GM19193 (cell line): ENCODE data around the gene NAP1L3.

Source experiments
- POLR2A ChIP-seq: IDR thresholded peaks from 4 replicates; pipeline ENCODE4 v1.6.1; 2011; ENCODE audit not compliant: insufficient read depth, insufficient read length; ENCODE audit errors: extremely low read depth

Gene NAP1L3

DNA sequence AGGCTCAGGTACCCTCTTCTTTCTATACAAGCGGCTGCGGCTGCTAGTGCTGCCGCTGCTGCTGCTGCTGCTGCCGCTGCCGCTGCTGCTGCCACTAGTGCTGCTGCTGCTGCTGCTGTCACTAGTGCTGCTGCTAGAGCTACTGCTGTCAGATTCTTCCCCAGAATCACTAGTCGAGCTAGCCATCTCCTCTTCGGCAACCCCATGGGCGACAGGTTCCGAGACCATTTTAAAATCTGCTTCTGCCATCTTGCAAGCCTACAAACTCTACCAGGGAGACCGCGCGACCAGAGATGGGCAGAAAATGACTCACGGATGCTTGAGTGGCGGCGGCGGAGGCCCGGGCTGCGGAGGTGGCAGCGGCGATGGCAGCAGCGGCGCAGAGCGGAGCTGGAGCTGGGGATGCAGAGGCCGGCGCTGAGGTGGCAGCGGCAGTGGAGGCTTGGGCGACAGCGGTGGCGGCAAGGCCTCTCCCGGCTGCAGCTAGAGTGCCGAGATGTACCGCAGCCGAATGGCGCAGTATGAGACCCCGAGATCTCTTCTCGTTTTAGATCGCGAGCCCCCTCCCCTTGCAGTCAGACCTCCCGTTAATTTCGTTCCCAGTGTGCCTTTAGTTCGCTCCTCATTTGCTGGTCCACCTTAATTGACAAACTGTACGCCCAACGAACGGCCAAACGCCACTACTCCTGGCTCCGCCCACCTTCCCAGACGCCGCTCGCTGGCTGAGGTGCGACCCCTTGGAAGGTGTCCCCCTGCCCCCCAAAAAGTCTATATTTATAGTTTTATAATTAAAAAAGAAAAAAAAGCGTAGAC lies at the start of gene NAP1L3:
Gene NAP1L3, minus strand, starts transcription at position 523 of the 813 bp plus-strand sequence. Its CDS starts 274 bp downstream, at position 249.
- no peak for TF ChIP-seq POLR2A

DNA sequence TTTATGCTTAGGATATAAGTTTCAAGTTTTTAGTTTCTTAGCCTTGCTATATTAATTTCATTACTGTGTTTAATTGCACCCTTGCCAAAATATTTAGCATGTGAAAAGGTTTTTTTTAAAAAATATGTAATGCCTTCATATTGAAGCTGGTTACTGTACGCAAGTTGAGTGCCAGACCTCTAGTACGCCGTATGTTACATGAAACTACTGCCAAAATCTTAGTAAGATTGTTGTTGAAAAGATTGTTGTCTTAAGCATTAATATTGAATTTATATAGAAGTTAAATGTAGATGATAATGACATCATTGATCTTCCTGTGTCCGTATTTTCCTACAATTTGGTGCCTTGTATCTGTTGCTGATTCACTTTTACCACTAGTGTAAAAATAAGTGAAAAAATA lies 37.7 kb upstream of the NAP1L3 start:
- TF ChIP-seq POLR2A, result no peak

GRCh38 chrX:93703701-93704100 lies 30.3 kb upstream of the NAP1L3 start:
- TF ChIP-seq POLR2A, result no peak

- no peak for TF ChIP-seq POLR2A
These were observed 22.6 kb upstream of the NAP1L3 start for GRCh38 chrX:93695981-93696380.

GRCh38 chrX:93673869-93674271 lies 492 bp upstream of the NAP1L3 start, which contains the start of gene FAM133A:
FAM133A (plus strand) TSS chrX:93674206; CDS start chrX:93709420, 35,214 bp downstream.
- TF ChIP-seq POLR2A, result no peak

DNA sequence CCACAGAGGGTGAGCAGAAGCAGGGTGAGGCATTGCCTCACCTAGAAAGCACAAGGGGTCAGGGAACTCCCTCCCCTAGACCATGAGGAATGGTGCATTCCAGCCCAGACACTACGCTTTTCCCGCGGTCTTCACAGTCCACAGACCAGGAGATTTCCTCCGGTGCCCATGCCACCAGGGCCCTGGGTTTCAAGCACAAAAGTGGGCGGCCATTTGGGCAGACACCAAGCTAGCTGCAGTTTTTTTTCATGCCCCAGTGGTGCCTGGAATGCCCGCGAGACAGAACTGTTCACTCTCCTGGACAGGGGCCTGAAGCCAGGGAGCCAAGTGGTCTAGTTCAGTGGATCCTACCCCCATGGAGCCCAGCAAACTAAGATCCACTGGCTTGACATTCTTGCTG lies 12.8 kb downstream of the NAP1L3 start:
- TF ChIP-seq POLR2A, result no peak

GRCh38 chrX:93649381-93649780 lies 24.0 kb downstream of the NAP1L3 start:
- TF ChIP-seq POLR2A, result no peak

- TF ChIP-seq POLR2A, result no peak
These were observed 35.8 kb downstream of the NAP1L3 start for GRCh38 chrX:93637591-93637990.
